Pancreas (tissue), 10 donors: ENCODE data around the gene PASK. TPM values are rescaled to one million over a fixed set of nuclear protein-coding genes. Genes with fewer than 3 reads are reported as not detected.
A peak's percentile ranks its signal among the peaks of the same experiment; 100 is the strongest.

ENCODE experiments used
- ATAC-seq, 4 donors: fragments of 200-7000 bp; cut with Tn5 transposase; one replicate each; pipeline versions ENCODE4 v1.8.0 to v1.9.1; 2020; ENCODE audit warnings: mild to moderate bottlenecking in 4 of 4, moderate library complexity in 4 of 4
- DNase-seq, 6 donors: peaks; one replicate each; pipeline ENCODE4 v3.0.0-alpha.2; 2020
- FAIRE-seq: peaks from 2 replicates; lab custom pipeline; 2012; peaks lifted over from hg19 to GRCh38; lab: Jason Lieb, UNC
- H3K27ac ChIP-seq, 4 donors: fragments of 200-600 bp; sonication (generic); 1 replicate in 3 of 4; 2 replicates in 1 of 4; pipeline versions ENCODE4 v1.5.0 to v1.8.0; 2020
- H3K27me3 ChIP-seq, 4 donors: fragments of 200-600 bp; one replicate each; pipeline ENCODE4 v1.8.0; 2021
- H3K36me3 ChIP-seq, 3 donors: fragments of 200-600 bp; sonication (generic) in 1 of 3; one replicate each; pipeline versions ENCODE4 v1.5.0 to v1.8.0; 2020 to 2021
- H3K4me1 ChIP-seq, 3 donors: fragments of 200-600 bp; one replicate each; pipeline ENCODE4 v1.8.0; 2021
- H3K4me3 ChIP-seq, 4 donors: fragments of 200-600 bp; sonication (generic) in 2 of 4; one replicate each; pipeline versions ENCODE4 v1.5.0 to v1.8.0; 2020 to 2021
- H3K9me3 ChIP-seq, 4 donors: fragments of 200-600 bp; one replicate each; pipeline ENCODE4 v1.8.0; 2021
- CTCF ChIP-seq, 4 donors: fragments of 200-600 bp; sonication (generic) in 3 of 4; IDR thresholded peaks; one replicate each; pipeline versions ENCODE4 v1.5.0 to v1.8.0; 2021; ENCODE audit warnings: antibody characterized with exemption in 4 of 4
- WGBS, 2 donors: extraction: QIAGEN DNeasy Blood & Tissue Kit; methylation state at CpG; one replicate each; pipeline ENCODE4 v1.1.7; 2013; 5-methylcytosine and 5-hydroxymethylcytosine counted together
- intact Hi-C, 3 donors: fragments of 100-400 bp; cut with DNase I; formaldehyde crosslinking; loops; one replicate each; pipeline versions ENCODE4 v1.11.1 to v1.14.2; 2022
- polyA plus RNA-seq, 2 donors: library from polyadenylated mRNA; stranded (reverse); fragments of 200-250 nt; gene quantifications; one replicate each; pipeline ENCODE4 v1.2.3, GENCODE V29; 2013
- total RNA-seq, 6 donors: library from RNA; stranded (reverse); fragmentation: NEBNext Ultra II Directional in 4 of 6; extraction: Animal tissue kit (Norgen Biotek cat#: 25700) in 4 of 6; gene quantifications; one replicate each; pipeline versions ENCODE4 v1.2.1 to v1.2.4, GENCODE V29; 2021 to 2023
- donor health status: healthy with polysubstance abuse.
- donor health status: DM: no; HTN: no; CAD: no; lungs with moderate emphysema.
- donor health status: DM: no; HTN: no; CAD: no.
- donor health status: control.
- donor health status: control.
- donor health status: Bipolar disorder and iron deficiency.
- donor health status: DM: yes; HTN: yes; CAD: no.
- donor health status: DM: no; HTN: no; CAD: no.
- donor health status: DM: no; HTN: no; CAD: no.
- donor health status: DM: yes; HTN: yes; CAD: no.

The PASK gene
- total and polyA plus RNA-seq, 8 donors, result 3.7 to 14.5 (median 9.2) TPM

- ATAC-seq (no peak), DNase-seq (no peak), FAIRE-seq (no peak)
- peaks cover 0 to 55% (median 21%) of the 10 kb centered on the region in 3 donors for H3K36me3 ChIP-seq
- no peak for TF ChIP-seq CTCF (IDR thresholded peaks at IDR 0.05)
- H3K9me3 ChIP-seq, result no peaks in the 10 kb centered on the region
- intact Hi-C loops, result no loop called here
- H3K27ac ChIP-seq, result no peak overlapping the region
- H3K27me3 ChIP-seq, result no peaks in the 10 kb centered on the region
- H3K4me1 ChIP-seq, result no peaks in the 10 kb centered on the region
- WGBS, 2 donors, result 88 to 91% methylated on average over 8 of the region's 8 CpGs
- no peak overlapping the region for H3K4me3 ChIP-seq
These were observed 60.9 kb downstream of the PASK start for GRCh38 chr2:241088376-241088775.

- no peak for TF ChIP-seq CTCF (IDR thresholded peaks at IDR 0.05)
- no peak for DNase-seq
These were observed 61.6 kb downstream of the PASK start for GRCh38 chr2:241087420-241088268.

GRCh38 chr2:241084856-241085444 lies 64.3 kb downstream of the PASK start:
- 97 to 99% methylated on average over 4 of the region's 4 CpGs for WGBS, 2 donors
- peaks cover 0 to 38% (median 17%) of the 10 kb centered on the region in 3 donors for H3K36me3 ChIP-seq
- no peaks in the 10 kb centered on the region for H3K4me1 ChIP-seq

More at GRCh38 chr2:241087420-241088268, 61.6 kb downstream of the PASK start:
- Histone ChIP-seq H3K27ac (no peak overlapping the region), H3K36me3 (peaks cover 0 to 54% (median 17%) of the 10 kb centered on the region in 3 donors), H3K9me3 (no peaks in the 10 kb centered on the region), H3K4me3 (no peak overlapping the region), H3K27me3 (no peaks in the 10 kb centered on the region), H3K4me1 (no peaks in the 10 kb centered on the region)
- ATAC-seq (no peak), FAIRE-seq (no peak)
- intact Hi-C loops, result no loop called here
- 94 to 95% methylated on average over 29 of the region's 29 CpGs for WGBS, 2 donors

GRCh38 chr2:241083091-241083415 lies 66.2 kb downstream of the PASK start:
- no peak overlapping the region for H3K27ac ChIP-seq
- H3K27me3 ChIP-seq, result no peaks in the 10 kb centered on the region
- H3K36me3 ChIP-seq, result peaks cover 0 to 19% (median 9%) of the 10 kb centered on the region in 3 donors
- no peaks in the 10 kb centered on the region for H3K9me3 ChIP-seq
- intact Hi-C loops, result no loop called here
- ATAC-seq (no peak), FAIRE-seq (no peak), DNase-seq (peak in 1 of 6 donors; percentile 7)
- H3K4me3 ChIP-seq, result no peak overlapping the region
- WGBS, 2 donors, result 84 to 89% methylated on average over 5 of the region's 5 CpGs
- no peak for TF ChIP-seq CTCF (IDR thresholded peaks at IDR 0.05)
- no peaks in the 10 kb centered on the region for H3K4me1 ChIP-seq

More at GRCh38 chr2:241084856-241085444, 64.3 kb downstream of the PASK start:
- TF ChIP-seq CTCF (IDR thresholded peaks at IDR 0.05), result no peak
- Histone ChIP-seq H3K27ac (no peak overlapping the region), H3K9me3 (no peaks in the 10 kb centered on the region), H3K4me3 (no peak overlapping the region), H3K27me3 (no peaks in the 10 kb centered on the region)
- DNase-seq, result no peak
- no peak for ATAC-seq
- no peak for FAIRE-seq
- intact Hi-C loops, result no loop called here
